ENCODE results near the gene SREBF2. TPM values are rescaled to one million over a fixed set of nuclear protein-coding genes. Genes with fewer than 3 reads are reported as not detected.

Gene SREBF2
- 108 and 133 TPM in 2 replicates for total RNA-seq

- peak; percentile 99 for DNase-seq (ENCODE audit: low read depth)
- no peaks in the 10 kb centered on the region for H3K36me3 ChIP-seq (ENCODE audit: control insufficient read depth, insufficient read depth, low read length)
- no peak for TF ChIP-seq CTCF (IDR thresholded peaks at IDR 0.05; ENCODE audit: insufficient read depth, low read length, poor library complexity, severe bottlenecking)
- H3K27me3 ChIP-seq (ENCODE audit: control insufficient read depth, insufficient read depth, low read length): no peaks in the 10 kb centered on the region
- H3K4me3 ChIP-seq (ENCODE audit: low read depth, low read length): peak within 1 kb of the TSS; percentile 84
Observed at GRCh38 chr22:41832553-41833368, at the start of gene SREBF2. Gene SREBF2 (plus strand): TSS chr22:41833105. CDS start chr22:41833271, 166 bp downstream.

GRCh38 chr22:41787331-41787730 is 45.6 kb upstream of the SREBF2 start:
- no peak for TF ChIP-seq CTCF (IDR thresholded peaks at IDR 0.05; ENCODE audit: insufficient read depth, low read length, poor library complexity, severe bottlenecking)
- Histone ChIP-seq H3K4me3 (ENCODE audit: low read depth, low read length) (no peak overlapping the region), H3K36me3 (ENCODE audit: control insufficient read depth, insufficient read depth, low read length) (no peaks in the 10 kb centered on the region), H3K27me3 (ENCODE audit: control insufficient read depth, insufficient read depth, low read length) (no peaks in the 10 kb centered on the region)
- DNase-seq (ENCODE audit: low read depth): no peak

- Histone ChIP-seq H3K4me3 (ENCODE audit: low read depth, low read length) (no peak overlapping the region), H3K36me3 (ENCODE audit: control insufficient read depth, insufficient read depth, low read length) (no peaks in the 10 kb centered on the region), H3K27me3 (ENCODE audit: control insufficient read depth, insufficient read depth, low read length) (no peaks in the 10 kb centered on the region)
- no peak for TF ChIP-seq CTCF (IDR thresholded peaks at IDR 0.05; ENCODE audit: insufficient read depth, low read length, poor library complexity, severe bottlenecking)
- DNase-seq (ENCODE audit: low read depth): no peak
Observed at GRCh38 chr22:41793871-41794270, 39.0 kb upstream of the SREBF2 start.

GRCh38 chr22:41798736-41799135 is 34.2 kb upstream of the SREBF2 start:
- H3K27me3 ChIP-seq (ENCODE audit: control insufficient read depth, insufficient read depth, low read length): no peaks in the 10 kb centered on the region
- TF ChIP-seq CTCF (IDR thresholded peaks at IDR 0.05; ENCODE audit: insufficient read depth, low read length, poor library complexity, severe bottlenecking): no peak
- no peak for DNase-seq (ENCODE audit: low read depth)
- H3K36me3 ChIP-seq (ENCODE audit: control insufficient read depth, insufficient read depth, low read length): no peaks in the 10 kb centered on the region
- H3K4me3 ChIP-seq (ENCODE audit: low read depth, low read length): no peak overlapping the region

GRCh38 chr22:41799486-41800347 is 33.2 kb upstream of the SREBF2 start:
- H3K36me3 ChIP-seq (ENCODE audit: control insufficient read depth, insufficient read depth, low read length): no peaks in the 10 kb centered on the region
- no peak for TF ChIP-seq CTCF (IDR thresholded peaks at IDR 0.05; ENCODE audit: insufficient read depth, low read length, poor library complexity, severe bottlenecking)
- DNase-seq (ENCODE audit: low read depth): no peak

More at GRCh38 chr22:41799486-41800347, 33.2 kb upstream of the SREBF2 start:
- H3K4me3 ChIP-seq (ENCODE audit: low read depth, low read length): peak overlapping the region; percentile 82
- no peaks in the 10 kb centered on the region for H3K27me3 ChIP-seq (ENCODE audit: control insufficient read depth, insufficient read depth, low read length)

Data from kidney epithelial cell (primary cell).